NT2/D1 (cell line): ENCODE results near the gene ATP6AP2.

ENCODE experiments used
- DNase-seq: peaks from one replicate; pipeline ENCODE4 v3.0.0-alpha.2; 2011; ENCODE audit warnings: low read depth, low spot score
- H3K27me3 ChIP-seq: 2 replicates; pipeline ENCODE4 v1.6.0; 2011; ENCODE audit warnings: mild to moderate bottlenecking; ENCODE audit not compliant: insufficient read length, insufficient read depth
- H3K36me3 ChIP-seq: 2 replicates; pipeline ENCODE4 v1.6.1; 2011; ENCODE audit warnings: mild to moderate bottlenecking, low read length, mixed read lengths; ENCODE audit not compliant: insufficient read depth, insufficient read length
- H3K4me1 ChIP-seq: 2 replicates; pipeline ENCODE4 v1.5.1; 2011; ENCODE audit not compliant: insufficient read depth, insufficient read length
- H3K4me3 ChIP-seq: 2 replicates; pipeline ENCODE4 v1.5.1; 2011; ENCODE audit warnings: low read depth; ENCODE audit not compliant: insufficient read length
- H3K9ac ChIP-seq: 2 replicates; pipeline ENCODE4 v1.6.0; 2011; ENCODE audit warnings: low read depth; ENCODE audit not compliant: insufficient read length
- H3K9me3 ChIP-seq: 2 replicates; pipeline ENCODE4 v1.5.1; 2011; ENCODE audit warnings: mild to moderate bottlenecking, low read length; ENCODE audit not compliant: insufficient read depth
- SUZ12 ChIP-seq: IDR thresholded peaks from 2 replicates; pipeline ENCODE4 v1.6.1; 2011; ENCODE audit not compliant: insufficient read length, insufficient read depth; ENCODE audit errors: extremely low read depth
- YY1 ChIP-seq: IDR thresholded peaks from 2 replicates; pipeline ENCODE4 v1.6.1; 2011; ENCODE audit not compliant: insufficient read length, insufficient read depth
- ZNF274 ChIP-seq: IDR thresholded peaks from 2 replicates; pipeline ENCODE4 v1.6.1; 2011; ENCODE audit warnings: mild to moderate bottlenecking, low read depth, low read length

The ATP6AP2 gene

DNA sequence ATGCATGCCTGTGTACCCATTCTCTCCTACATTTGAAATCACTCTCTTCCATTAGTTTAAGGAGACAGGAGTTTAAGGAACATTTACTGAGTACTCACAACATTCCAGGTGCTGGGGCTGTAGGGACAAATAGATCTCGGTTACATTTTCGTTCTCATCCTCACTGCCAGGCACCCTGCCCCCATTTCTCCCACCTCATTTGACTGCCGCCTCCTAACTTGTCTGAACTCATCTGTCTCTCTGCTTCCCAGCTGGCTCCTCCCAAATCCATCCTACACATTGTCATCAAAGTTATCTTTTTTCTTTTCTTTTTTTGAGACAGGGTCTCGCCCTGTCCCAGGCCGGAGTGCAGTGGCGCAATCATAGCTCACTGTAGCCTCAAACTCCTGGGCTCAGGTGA is 22.7 kb downstream of the ATP6AP2 start:
- no peak for DNase-seq
- H3K36me3 ChIP-seq, result peaks cover 44% of the 10 kb centered on the region
- TF ChIP-seq SUZ12 (no peak), YY1 (no peak), ZNF274 (no peak)
- H3K9ac ChIP-seq, result no peak overlapping the region
- H3K9me3 ChIP-seq, result no peaks in the 10 kb centered on the region
- no peaks in the 10 kb centered on the region for H3K27me3 ChIP-seq
- no peak overlapping the region for H3K4me3 ChIP-seq
- no peaks in the 10 kb centered on the region for H3K4me1 ChIP-seq

DNA sequence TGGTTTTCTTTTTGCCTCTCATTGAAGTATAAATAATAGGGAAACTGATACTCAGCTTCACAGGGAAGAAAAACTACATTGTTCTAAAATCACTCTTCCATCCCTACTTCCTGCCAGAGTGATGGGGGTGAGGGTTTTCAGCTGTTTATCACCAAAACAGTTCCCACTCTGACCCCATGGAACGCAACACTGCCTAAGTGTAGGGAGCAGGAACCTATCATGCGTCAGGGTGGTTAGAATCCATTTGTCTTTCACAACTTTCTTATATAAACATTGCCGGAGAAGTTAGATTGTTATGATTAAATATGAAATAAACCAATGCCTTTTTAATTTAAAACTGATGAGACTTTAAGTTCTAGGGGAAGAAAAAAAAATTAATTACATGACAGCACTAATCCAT is 26.6 kb downstream of the ATP6AP2 start:
- Histone ChIP-seq H3K36me3 (peaks cover 12% of the 10 kb centered on the region), H3K27me3 (no peaks in the 10 kb centered on the region), H3K4me3 (no peak overlapping the region), H3K9me3 (no peaks in the 10 kb centered on the region), H3K4me1 (no peaks in the 10 kb centered on the region), H3K9ac (no peak overlapping the region)
- TF ChIP-seq YY1 (no peak), ZNF274 (no peak), SUZ12 (no peak)
- no peak for DNase-seq

DNA sequence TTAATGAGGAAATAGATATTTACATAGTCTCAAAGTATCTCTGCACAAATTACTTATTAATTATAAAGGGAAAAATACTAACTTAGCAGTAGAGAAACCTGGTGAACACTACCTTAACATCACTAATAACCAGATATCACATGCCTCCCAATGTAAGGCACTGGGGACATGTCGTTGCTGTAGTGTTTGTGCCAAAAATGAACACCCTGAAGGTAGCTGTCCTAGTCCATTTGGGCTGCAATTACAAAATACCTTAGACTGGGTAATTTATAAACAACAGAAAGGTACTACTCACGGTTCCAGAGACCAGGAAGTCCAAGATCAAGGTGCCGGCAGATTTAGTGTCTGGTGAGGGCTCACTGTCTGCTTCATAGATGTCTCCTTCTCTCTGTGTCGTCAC is 31.7 kb downstream of the ATP6AP2 start:
- H3K9ac ChIP-seq, result no peak overlapping the region
- H3K4me1 ChIP-seq, result no peaks in the 10 kb centered on the region
- H3K9me3 ChIP-seq, result peaks cover 6% of the 10 kb centered on the region
- no peaks in the 10 kb centered on the region for H3K27me3 ChIP-seq
- H3K36me3 ChIP-seq, result no peaks in the 10 kb centered on the region
- DNase-seq, result no peak
- H3K4me3 ChIP-seq, result no peak overlapping the region
- TF ChIP-seq YY1 (no peak), ZNF274 (no peak), SUZ12 (no peak)

DNA sequence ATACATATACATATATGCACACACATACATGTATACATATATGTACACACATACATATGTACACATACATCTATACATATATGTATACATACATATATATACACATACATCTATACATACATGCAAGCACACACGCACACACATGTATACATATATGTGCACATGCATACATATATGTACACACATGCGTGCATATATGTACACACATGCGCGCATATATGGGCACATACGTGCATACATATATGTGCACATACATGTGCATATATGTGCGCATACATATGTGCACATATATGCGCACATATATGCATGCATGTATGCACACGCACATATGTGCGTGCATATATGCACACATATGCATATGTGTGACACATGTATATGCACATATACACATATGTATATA is 35.2 kb downstream of the ATP6AP2 start:
- no peaks in the 10 kb centered on the region for H3K27me3 ChIP-seq
- no peak for DNase-seq
- no peak overlapping the region for H3K4me3 ChIP-seq
- peaks cover 6% of the 10 kb centered on the region for H3K9me3 ChIP-seq
- no peaks in the 10 kb centered on the region for H3K36me3 ChIP-seq
- no peaks in the 10 kb centered on the region for H3K4me1 ChIP-seq
- H3K9ac ChIP-seq, result no peak overlapping the region
- TF ChIP-seq YY1, result no peak
- TF ChIP-seq SUZ12, result no peak
- TF ChIP-seq ZNF274, result no peak

DNA sequence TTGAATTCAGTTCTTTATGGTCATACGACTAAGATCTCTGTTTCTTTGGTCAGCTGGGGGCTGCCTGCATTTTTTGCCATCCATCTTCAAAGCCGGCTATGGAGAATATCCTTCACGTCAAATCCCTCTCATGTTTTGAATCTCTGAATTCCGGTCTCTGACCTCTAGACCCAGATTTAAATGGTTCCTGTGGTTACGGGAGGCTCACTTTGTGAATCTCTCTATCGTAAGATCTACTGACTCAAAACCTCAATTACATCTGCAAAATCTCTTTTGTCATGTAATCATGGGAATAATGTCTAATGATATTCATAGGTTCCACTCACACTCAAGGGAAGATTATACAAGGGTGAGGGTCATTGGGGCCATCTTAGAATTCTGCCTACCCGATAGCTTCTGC is 36.8 kb downstream of the ATP6AP2 start:
- Histone ChIP-seq H3K9me3 (peaks cover 6% of the 10 kb centered on the region), H3K4me3 (no peak overlapping the region), H3K4me1 (no peaks in the 10 kb centered on the region), H3K9ac (no peak overlapping the region), H3K36me3 (no peaks in the 10 kb centered on the region), H3K27me3 (no peaks in the 10 kb centered on the region)
- no peak for DNase-seq
- TF ChIP-seq ZNF274, result no peak
- TF ChIP-seq SUZ12, result no peak
- TF ChIP-seq YY1, result no peak

DNA sequence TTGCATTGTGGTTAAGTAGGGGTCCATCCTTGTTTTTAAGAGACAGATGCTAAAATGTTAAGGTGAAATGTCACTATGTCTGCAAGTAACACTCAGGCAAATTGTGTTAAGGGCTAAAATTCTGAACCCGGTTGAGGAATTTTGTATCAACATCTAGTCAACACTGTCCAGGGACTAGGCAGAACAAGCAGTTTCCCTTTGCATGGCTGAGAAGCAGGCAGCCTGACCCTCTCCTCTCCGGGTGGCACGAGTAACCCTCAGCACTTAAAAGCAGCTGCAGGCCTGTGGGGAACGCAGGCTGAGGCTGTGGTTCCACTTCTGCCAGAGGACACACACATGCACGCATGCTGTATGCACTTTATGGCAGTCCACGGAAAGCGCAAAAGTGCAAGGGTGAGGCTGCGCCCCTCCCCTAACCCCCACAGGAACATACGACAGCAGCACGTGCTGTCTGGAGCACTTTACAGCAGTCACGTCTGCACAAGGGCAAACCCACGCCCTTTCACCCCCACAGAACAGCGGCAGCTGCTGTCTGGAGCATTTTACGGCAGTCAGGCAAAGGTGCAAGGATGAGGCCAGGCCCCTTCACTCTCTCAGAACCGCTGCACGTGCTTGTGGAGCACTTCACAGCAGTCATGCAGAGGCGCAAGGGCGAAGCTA is 41.8 kb downstream of the ATP6AP2 start:
- Histone ChIP-seq H3K27me3 (no peaks in the 10 kb centered on the region), H3K4me1 (peaks cover 5% of the 10 kb centered on the region), H3K9ac (peak overlapping the region; percentile 21), H3K4me3 (no peak overlapping the region), H3K36me3 (peaks cover 4% of the 10 kb centered on the region), H3K9me3 (no peaks in the 10 kb centered on the region)
- no peak for TF ChIP-seq SUZ12
- TF ChIP-seq ZNF274, result no peak
- TF ChIP-seq YY1, result no peak
- DNase-seq, result no peak

DNA sequence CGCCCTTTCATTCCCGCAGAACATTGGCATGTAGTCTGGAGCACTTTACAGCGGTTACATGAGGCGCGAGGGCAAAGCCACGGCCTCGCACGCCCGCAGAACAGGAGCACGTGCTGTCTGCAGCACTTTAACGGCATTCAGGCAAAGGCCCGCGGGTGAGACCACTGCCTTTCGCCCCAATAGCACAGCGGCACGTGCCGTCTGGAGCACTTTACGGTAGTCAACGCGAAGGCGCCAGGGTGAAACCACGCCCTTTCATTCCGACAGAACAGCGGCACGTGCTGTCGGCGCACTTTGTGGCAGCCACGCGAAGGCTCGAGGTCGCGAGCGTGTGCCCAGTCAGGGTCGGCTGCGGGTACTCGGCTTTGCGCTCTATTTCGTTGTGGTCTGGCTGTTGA is 42.4 kb downstream of the ATP6AP2 start, which contains the start of gene MPC1L:
TSS of gene MPC1L (plus strand) at position 290 of the 398 bp plus-strand sequence. CDS start 138 bp downstream, outside the sequence.
- no peak for TF ChIP-seq SUZ12
- no peak for TF ChIP-seq ZNF274
- no peak for TF ChIP-seq YY1
- Histone ChIP-seq H3K9me3 (no peaks in the 10 kb centered on the region), H3K27me3 (no peaks in the 10 kb centered on the region), H3K9ac (peak within 1 kb of the TSS; percentile 21), H3K4me3 (no peak within 1 kb of the TSS), H3K36me3 (peaks cover 9% of the 10 kb centered on the region), H3K4me1 (peaks cover 5% of the 10 kb centered on the region)
- DNase-seq, result no peak

DNA sequence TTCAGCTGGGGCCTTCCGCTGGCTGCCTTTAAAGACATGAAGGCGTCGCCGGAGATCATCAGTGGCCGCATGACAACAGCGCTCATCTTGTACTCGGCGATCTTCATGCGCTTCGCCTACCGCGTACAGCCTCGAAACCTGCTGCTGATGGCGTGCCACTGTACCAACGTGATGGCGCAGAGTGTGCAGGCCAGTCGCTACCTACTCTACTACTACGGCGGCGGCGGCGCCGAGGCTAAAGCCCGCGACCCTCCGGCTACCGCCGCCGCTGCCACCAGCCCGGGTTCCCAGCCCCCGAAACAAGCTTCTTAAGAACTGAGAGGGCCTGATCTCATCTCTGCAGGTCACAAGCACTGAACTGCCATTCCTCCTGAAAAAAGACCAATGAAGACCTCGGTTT is 42.9 kb downstream of the ATP6AP2 start:
- Histone ChIP-seq H3K9ac (no peak overlapping the region), H3K4me1 (peaks cover 5% of the 10 kb centered on the region)
- no peak for DNase-seq

More for the DNA sequence above, 42.9 kb downstream of the ATP6AP2 start:
- TF ChIP-seq YY1, result no peak
- TF ChIP-seq SUZ12, result no peak
- no peak for TF ChIP-seq ZNF274
- Histone ChIP-seq H3K36me3 (peaks cover 15% of the 10 kb centered on the region), H3K9me3 (no peaks in the 10 kb centered on the region), H3K4me3 (no peak overlapping the region), H3K27me3 (no peaks in the 10 kb centered on the region)
